ENCODE results near the gene TAX1BP3. TPM values are rescaled to one million over a fixed set of nuclear protein-coding genes. Genes with fewer than 3 reads are reported as not detected.
"Not testable (repeated sequence)": the region's sequence is repeated elsewhere in the genome, so short reads cannot be mapped to it uniquely, and the experiment has no call there.

Gene TAX1BP3
- total RNA-seq, 1 donor, result 164 TPM

DNA sequence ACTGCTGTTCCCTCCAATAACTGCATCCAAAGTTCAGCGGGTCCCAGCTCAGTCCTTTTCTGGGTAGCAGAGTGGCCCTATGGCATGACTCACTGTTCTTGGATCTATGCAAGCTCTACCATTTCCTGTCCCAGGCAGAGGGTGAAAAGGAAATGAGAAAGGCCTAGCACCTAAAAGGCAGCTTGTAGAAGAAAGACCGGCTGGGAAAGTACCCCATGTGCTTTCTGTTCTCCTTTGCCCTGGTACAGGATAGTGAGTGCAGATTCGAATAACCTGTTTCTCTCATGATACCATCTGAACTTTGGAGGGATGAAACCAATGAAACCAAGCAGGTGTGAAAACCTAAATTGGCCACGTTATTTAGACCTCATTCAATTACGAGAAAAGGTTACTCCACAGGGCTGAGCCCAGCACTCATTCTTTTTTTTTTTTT, 42.6 kb upstream of the TAX1BP3 start:
- Histone ChIP-seq H2AFZ (ENCODE audit: low read length) (no peak overlapping the region), H3K9me3 (ENCODE audit: low read depth, low read length) (no peaks in the 10 kb centered on the region), H3K27ac (ENCODE audit: low read depth, low read length) (no peak overlapping the region), H3K36me3 (ENCODE audit: insufficient read depth, low read length) (peaks cover 14% of the 10 kb centered on the region), H3K27me3 (ENCODE audit: insufficient read depth, low read length) (no peaks in the 10 kb centered on the region), H3K4me2 (ENCODE audit: insufficient read depth, low read length) (no peak overlapping the region), H3K4me1 (ENCODE audit: insufficient read depth, low read length) (peaks cover 4% of the 10 kb centered on the region), H3K79me2 (ENCODE audit: insufficient read depth, low read length) (no peaks in the 10 kb centered on the region), H3K4me3 (ENCODE audit: insufficient read depth, low read length) (no peak overlapping the region), H4K20me1 (ENCODE audit: insufficient read depth, low read length) (no peaks in the 10 kb centered on the region)
- peak; percentile 69 for DNase-seq (ENCODE audit: insufficient read length, low spot score, missing footprints)
- no peak for TF ChIP-seq CTCF (IDR thresholded peaks at IDR 0.05; ENCODE audit: extremely low read depth, low read depth, low read length)

DNA sequence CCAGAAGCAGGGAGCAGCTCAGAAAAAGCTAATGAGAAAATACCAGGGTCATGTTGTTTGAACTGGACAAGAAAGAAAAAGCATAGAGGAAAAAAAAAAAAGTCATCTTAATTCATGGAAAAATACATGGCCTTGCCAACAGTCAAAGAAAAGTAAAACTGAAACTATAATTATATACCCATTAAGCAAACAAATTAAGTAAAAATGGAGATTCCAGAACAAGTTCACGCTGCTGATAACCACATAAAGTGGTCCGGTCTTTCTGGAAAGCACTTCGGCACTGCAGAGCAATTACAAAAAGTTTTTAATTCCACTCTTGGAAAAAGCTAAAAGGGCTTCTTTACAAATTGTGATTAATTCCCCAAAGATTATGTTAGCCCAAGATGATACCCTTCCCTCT, 40.0 kb upstream of the TAX1BP3 start:
- Histone ChIP-seq H3K9me3 (ENCODE audit: low read depth, low read length) (no peaks in the 10 kb centered on the region), H3K79me2 (ENCODE audit: insufficient read depth, low read length) (no peaks in the 10 kb centered on the region), H3K27me3 (ENCODE audit: insufficient read depth, low read length) (no peaks in the 10 kb centered on the region), H4K20me1 (ENCODE audit: insufficient read depth, low read length) (no peaks in the 10 kb centered on the region), H3K27ac (ENCODE audit: low read depth, low read length) (no peak overlapping the region), H3K4me3 (ENCODE audit: insufficient read depth, low read length) (no peak overlapping the region), H3K4me1 (ENCODE audit: insufficient read depth, low read length) (peaks cover 4% of the 10 kb centered on the region), H3K36me3 (ENCODE audit: insufficient read depth, low read length) (no peaks in the 10 kb centered on the region), H2AFZ (ENCODE audit: low read length) (no peak overlapping the region), H3K4me2 (ENCODE audit: insufficient read depth, low read length) (no peak overlapping the region)
- peak; percentile 8 for DNase-seq (ENCODE audit: insufficient read length, low spot score, missing footprints)
- TF ChIP-seq CTCF (IDR thresholded peaks at IDR 0.05; ENCODE audit: extremely low read depth, low read depth, low read length), result no peak

DNA sequence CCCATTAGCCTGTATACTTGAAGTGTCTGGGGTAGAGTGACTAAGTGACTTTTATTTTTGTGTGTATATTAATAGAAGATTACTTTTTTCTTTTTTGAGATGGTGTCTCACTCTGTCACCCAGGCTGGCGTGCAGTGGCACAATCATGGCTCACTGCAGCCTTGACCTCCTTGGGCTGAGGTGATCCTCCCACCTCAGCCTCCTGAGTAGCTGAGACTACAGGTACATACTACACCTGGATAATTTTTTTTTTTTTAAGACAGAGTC, 37.3 kb upstream of the TAX1BP3 start:
- DNase-seq (ENCODE audit: insufficient read length, low spot score, missing footprints); H3K9me3 ChIP-seq (ENCODE audit: low read depth, low read length); H3K4me1 ChIP-seq (ENCODE audit: insufficient read depth, low read length); H3K4me3 ChIP-seq (ENCODE audit: insufficient read depth, low read length); H3K36me3 ChIP-seq (ENCODE audit: insufficient read depth, low read length); H3K27me3 ChIP-seq (ENCODE audit: insufficient read depth, low read length); H4K20me1 ChIP-seq (ENCODE audit: insufficient read depth, low read length); H3K4me2 ChIP-seq (ENCODE audit: insufficient read depth, low read length); H3K27ac ChIP-seq (ENCODE audit: low read depth, low read length); H2AFZ ChIP-seq (ENCODE audit: low read length); H3K79me2 ChIP-seq (ENCODE audit: insufficient read depth, low read length): not testable (repeated sequence)

GRCh38 chr17:3704931-3705717, 36.7 kb upstream of the TAX1BP3 start:
- Histone ChIP-seq H3K4me2 (ENCODE audit: insufficient read depth, low read length) (no peak overlapping the region), H4K20me1 (ENCODE audit: insufficient read depth, low read length) (no peaks in the 10 kb centered on the region), H2AFZ (ENCODE audit: low read length) (no peak overlapping the region), H3K4me3 (ENCODE audit: insufficient read depth, low read length) (no peak overlapping the region), H3K79me2 (ENCODE audit: insufficient read depth, low read length) (no peaks in the 10 kb centered on the region), H3K27me3 (ENCODE audit: insufficient read depth, low read length) (no peaks in the 10 kb centered on the region), H3K27ac (ENCODE audit: low read depth, low read length) (no peak overlapping the region), H3K36me3 (ENCODE audit: insufficient read depth, low read length) (no peaks in the 10 kb centered on the region), H3K9me3 (ENCODE audit: low read depth, low read length) (no peaks in the 10 kb centered on the region), H3K4me1 (ENCODE audit: insufficient read depth, low read length) (no peaks in the 10 kb centered on the region)
- peak; percentile 69 for DNase-seq (ENCODE audit: insufficient read length, low spot score, missing footprints)
- no peak for TF ChIP-seq CTCF (IDR thresholded peaks at IDR 0.05; ENCODE audit: extremely low read depth, low read depth, low read length)

DNA sequence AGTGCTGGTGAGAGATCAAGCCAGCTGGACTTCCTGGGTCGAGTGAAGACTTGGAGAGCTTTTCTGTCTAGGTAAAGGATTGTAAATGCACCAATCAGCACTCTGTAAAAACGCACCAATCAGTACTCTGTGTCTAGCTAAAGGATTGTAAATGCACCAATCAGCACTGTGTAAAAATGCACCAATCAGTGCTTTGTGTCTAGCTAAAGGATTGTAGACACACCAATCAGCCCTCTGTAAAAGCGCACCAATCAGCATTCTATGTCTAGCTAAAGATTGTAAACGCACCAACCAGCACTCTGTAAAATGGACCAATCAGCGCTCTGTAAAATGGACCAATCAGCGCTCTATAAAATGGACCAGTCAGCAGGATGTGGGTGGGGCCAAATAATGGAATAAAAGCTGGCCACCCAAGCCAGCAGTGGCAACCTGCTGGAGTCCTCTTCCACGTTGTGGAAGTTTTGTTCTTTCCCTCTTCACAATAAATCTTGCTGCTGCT, 33.7 kb upstream of the TAX1BP3 start:
- H3K9me3 ChIP-seq (ENCODE audit: low read depth, low read length); H3K36me3 ChIP-seq (ENCODE audit: insufficient read depth, low read length); H3K4me2 ChIP-seq (ENCODE audit: insufficient read depth, low read length); H3K79me2 ChIP-seq (ENCODE audit: insufficient read depth, low read length); H3K4me1 ChIP-seq (ENCODE audit: insufficient read depth, low read length); H3K4me3 ChIP-seq (ENCODE audit: insufficient read depth, low read length); H3K27me3 ChIP-seq (ENCODE audit: insufficient read depth, low read length); H4K20me1 ChIP-seq (ENCODE audit: insufficient read depth, low read length); H3K27ac ChIP-seq (ENCODE audit: low read depth, low read length); H2AFZ ChIP-seq (ENCODE audit: low read length); DNase-seq (ENCODE audit: insufficient read length, low spot score, missing footprints): not testable (repeated sequence)

Data from osteoblast (primary cell).